Large intestine (tissue), 3 donors: Measurements from ENCODE around the gene EBF3. TPM values are rescaled to one million over a fixed set of nuclear protein-coding genes. Genes with fewer than 3 reads are reported as not detected.

Source experiments
- DNase-seq, 2 donors: peaks; one replicate each; pipeline versions ENCODE4 v3.0.0 to v3.0.0-alpha.2; 2013
- H3K27ac ChIP-seq: one replicate; pipeline ENCODE4 v1.5.1; 2013; ENCODE audit warnings: low read length
- H3K27me3 ChIP-seq: 2 replicates; pipeline ENCODE4 v1.6.1; 2013; ENCODE audit warnings: low read length; ENCODE audit not compliant: control insufficient read depth, insufficient read depth
- H3K36me3 ChIP-seq: 2 replicates; pipeline ENCODE4 v1.6.1; 2013; ENCODE audit warnings: low read length; ENCODE audit not compliant: control insufficient read depth, insufficient read depth
- H3K4me1 ChIP-seq: one replicate; pipeline ENCODE4 v1.6.1; 2013; ENCODE audit warnings: low read length; ENCODE audit not compliant: control insufficient read depth, insufficient read depth
- H3K4me3 ChIP-seq: one replicate; pipeline ENCODE4 v1.5.1; 2013; ENCODE audit warnings: low read length
- H3K9me3 ChIP-seq: one replicate; pipeline ENCODE4 v1.6.1; 2013; ENCODE audit warnings: mild to moderate bottlenecking, low read depth, low read length, moderate library complexity; ENCODE audit not compliant: control insufficient read depth
- WGBS: methylation state at CpG from one replicate; pipeline ENCODE4 v1.1.5; 2013; ENCODE audit warnings: low lambda C conversion rate; ENCODE audit not compliant: insufficient coverage; 5-methylcytosine and 5-hydroxymethylcytosine counted together
- polyA plus RNA-seq: library from polyadenylated mRNA; unstranded; fragments of 120-200 nt; gene quantifications from one replicate; pipeline ENCODE4 v1.2.1, GENCODE V29; 2013

Gene EBF3
- polyA plus RNA-seq, 1 donor: 7.5 TPM

DNA sequence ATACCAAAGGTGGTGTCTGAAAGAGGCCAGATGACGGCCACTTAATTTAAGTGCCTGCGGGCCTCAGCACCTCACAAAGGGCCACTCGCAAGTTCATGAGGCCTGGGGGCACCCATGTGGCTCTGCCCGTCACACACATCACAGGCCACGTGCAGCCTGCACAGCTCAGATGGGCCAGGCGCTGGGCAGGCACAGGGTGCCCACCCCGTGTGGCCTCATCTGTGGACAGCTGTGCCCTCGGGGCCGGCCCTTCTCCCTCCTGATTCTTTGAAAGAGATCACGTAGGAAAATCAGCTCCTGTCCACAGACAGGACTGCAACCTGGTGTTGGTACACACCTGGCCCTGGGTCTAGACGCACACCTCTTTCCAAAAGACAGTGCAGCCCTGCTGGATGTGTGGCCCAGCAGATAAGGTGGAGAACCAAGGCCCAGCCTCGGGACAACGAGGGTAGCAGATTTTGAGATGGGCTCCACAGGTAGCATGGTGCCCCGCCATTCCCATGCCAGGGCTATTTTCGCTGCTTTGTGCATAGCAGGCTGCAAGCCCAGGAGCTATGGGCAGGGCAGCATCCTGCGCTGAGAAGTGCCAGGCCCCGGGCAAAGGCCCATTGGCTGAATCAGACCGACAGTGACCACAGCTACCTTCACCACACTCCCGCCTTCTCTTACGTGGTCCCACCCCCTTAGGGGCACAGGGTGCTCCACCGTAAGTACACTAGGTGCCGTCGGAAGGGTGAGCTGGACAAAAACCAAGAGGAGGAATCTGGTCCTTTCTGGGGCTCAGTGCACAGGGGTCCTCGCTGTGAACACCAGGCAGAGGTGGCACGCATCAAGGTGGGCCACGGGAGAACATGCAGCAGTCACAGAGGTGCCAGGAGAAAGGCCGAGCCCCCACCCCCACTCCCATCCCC is 124.5 kb downstream of the EBF3 start:
- Histone ChIP-seq H3K27ac (no peak overlapping the region), H3K4me3 (no peak overlapping the region), H3K27me3 (no peaks in the 10 kb centered on the region), H3K4me1 (no peaks in the 10 kb centered on the region), H3K36me3 (no peaks in the 10 kb centered on the region), H3K9me3 (peaks cover 3% of the 10 kb centered on the region)
- DNase-seq: no peak
- WGBS: no CpG with 5 or more reads among the region's 27 CpGs

DNA sequence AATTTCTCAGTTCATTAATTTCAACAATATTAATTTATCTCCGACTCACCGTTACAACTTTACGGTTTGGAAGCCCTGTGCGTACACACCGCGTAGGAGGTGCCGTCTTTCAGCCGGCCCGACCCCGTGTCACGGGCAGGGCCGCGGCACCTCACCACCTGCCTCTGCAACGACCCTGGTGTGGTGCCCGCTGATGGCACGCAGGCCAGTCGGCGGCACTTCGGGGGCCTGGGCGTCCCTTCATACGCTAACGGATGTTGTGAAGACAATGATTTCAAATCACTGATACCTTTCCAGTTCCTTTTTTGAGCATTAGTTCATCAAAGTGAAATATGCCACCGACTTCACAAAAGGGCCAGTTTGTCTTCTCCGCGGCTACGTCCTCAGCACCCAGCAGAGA is 125.3 kb downstream of the EBF3 start:
- DNase-seq: no peak
- Histone ChIP-seq H3K36me3 (no peaks in the 10 kb centered on the region), H3K27me3 (no peaks in the 10 kb centered on the region), H3K4me3 (no peak overlapping the region), H3K27ac (no peak overlapping the region), H3K4me1 (no peaks in the 10 kb centered on the region), H3K9me3 (peaks cover 3% of the 10 kb centered on the region)
- no CpG with 5 or more reads among the region's 26 CpGs for WGBS

DNA sequence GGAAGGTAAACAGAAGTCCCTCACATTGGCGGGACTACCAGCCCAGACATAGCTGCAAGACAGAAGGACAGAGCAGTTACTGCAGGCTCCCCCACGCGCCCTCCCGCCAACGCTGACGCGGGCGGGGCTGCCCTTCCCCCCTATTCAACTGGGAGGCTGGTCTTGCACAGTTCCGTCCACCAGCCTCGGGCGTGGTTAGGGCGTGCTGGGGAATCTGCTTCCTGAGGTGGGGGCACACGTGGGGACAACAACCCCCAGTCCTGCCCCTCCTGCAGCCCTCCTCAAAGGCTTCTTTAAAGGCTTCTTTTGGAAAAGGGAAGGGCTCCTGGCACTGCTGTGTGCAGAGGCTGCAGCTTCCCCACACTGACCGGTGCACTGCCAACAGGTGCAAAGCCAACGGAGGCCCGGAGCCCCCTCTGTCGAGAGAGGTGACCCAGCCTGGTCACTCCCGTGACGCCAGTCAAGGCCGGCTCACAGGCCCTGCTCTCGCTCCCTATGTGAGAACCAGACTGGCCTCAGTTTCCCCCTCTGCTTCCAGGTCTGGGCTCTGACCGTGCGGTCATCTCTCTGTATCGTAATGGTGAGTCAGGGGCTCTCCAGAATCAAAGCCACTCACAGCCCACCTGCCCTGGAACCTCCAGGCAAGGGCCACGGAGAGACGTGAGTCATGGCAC is 126.0 kb downstream of the EBF3 start:
- WGBS: no CpG with 5 or more reads among the region's 26 CpGs
- no peaks in the 10 kb centered on the region for H3K4me1 ChIP-seq

DNA sequence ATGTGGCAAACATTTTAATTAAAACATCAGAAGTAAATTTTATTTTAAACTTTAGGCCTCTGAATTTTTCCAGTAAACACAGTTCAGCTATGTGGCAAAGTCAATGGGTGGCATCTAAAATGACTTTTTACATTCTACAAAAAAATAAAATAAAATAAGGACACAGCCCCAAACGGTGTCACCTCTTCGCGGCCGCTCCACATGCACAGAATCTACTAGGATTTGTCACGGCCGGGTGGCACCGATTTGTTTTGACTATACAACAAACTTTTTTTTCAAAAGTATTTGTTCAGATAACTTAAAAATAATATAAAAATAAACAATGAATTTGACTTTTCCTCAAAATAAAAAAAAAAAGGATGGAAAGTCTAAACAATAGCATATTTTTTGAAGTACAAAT is 127.8 kb downstream of the EBF3 start:
- WGBS: no CpG with 5 or more reads among the region's 7 CpGs
- H3K36me3 ChIP-seq: no peaks in the 10 kb centered on the region
- no peaks in the 10 kb centered on the region for H3K27me3 ChIP-seq
- no peak overlapping the region for H3K4me3 ChIP-seq
- H3K9me3 ChIP-seq: no peaks in the 10 kb centered on the region
- DNase-seq: no peak
- H3K27ac ChIP-seq: no peak overlapping the region
- H3K4me1 ChIP-seq: no peaks in the 10 kb centered on the region

More for the DNA sequence above, 126.0 kb downstream of the EBF3 start:
- Histone ChIP-seq H3K36me3 (no peaks in the 10 kb centered on the region), H3K9me3 (peaks cover 3% of the 10 kb centered on the region), H3K27me3 (no peaks in the 10 kb centered on the region), H3K27ac (no peak overlapping the region), H3K4me3 (no peak overlapping the region)
- no peak for DNase-seq

DNA sequence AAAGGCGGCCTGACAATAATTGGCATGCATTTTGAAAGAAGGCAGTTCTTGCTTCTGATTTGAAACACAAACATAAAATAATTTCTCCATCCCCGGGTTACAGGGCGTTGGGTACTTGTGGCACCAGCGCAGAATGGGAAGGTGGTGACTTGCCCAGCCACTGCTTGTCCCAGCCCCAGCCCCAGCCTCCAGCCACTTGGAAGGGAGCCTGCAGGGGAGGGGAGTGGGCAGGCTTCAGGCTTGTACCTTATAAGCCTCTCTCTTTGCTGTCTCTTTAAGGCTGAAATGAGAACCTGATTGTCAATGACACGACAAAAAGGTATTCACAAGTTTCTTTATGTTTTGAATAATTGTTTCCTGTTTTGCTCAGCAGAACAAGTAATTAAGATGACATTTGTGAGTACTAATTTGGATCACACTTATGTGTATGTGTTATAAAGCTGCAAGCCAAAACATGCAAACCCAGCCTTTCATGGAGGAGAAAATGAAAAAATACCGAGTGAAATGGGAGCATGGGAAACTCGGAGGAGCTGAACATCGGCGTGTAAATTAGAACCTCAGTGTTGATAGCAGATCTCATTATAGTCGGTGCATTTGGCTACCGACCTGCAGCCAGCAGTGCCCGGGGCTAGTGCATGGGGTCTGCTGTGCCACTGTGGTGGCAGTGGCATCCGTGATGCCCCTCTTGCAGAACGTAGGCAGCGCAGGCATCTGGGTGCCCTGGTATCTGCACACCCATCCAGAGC is 129.9 kb downstream of the EBF3 start:
- no peak for DNase-seq
- no peak overlapping the region for H3K27ac ChIP-seq
- no peaks in the 10 kb centered on the region for H3K9me3 ChIP-seq
- no peaks in the 10 kb centered on the region for H3K27me3 ChIP-seq
- 45% methylated on average over 2 of the region's 15 CpGs for WGBS
- H3K36me3 ChIP-seq: no peaks in the 10 kb centered on the region
- H3K4me1 ChIP-seq: no peaks in the 10 kb centered on the region
- H3K4me3 ChIP-seq: no peak overlapping the region

DNA sequence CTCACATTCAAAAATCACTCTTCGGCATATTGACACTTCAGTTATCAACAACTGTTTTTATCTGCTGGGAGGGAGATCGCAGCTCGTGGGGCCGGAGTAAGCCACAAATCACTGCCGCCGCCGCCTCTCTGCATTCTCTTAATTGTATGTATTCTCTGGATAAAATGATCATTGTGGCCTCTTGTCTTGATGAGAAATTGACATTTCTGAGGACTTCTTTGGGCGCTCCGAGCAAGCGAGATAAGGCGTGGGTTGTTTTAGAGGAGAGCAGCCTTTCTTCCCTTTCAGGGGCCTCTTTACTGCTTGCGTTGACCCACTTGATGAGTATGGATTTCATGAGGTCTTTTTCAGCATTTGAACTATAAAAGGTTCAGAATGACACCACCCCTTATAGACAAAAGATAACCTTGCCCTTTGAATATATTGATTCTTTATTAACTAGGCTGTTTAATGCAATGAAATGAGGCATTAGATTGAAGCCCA is 130.6 kb downstream of the EBF3 start:
- Histone ChIP-seq H3K27me3 (no peaks in the 10 kb centered on the region), H3K27ac (no peak overlapping the region), H3K4me1 (no peaks in the 10 kb centered on the region), H3K36me3 (no peaks in the 10 kb centered on the region), H3K9me3 (no peaks in the 10 kb centered on the region), H3K4me3 (no peak overlapping the region)
- DNase-seq: no peak
- WGBS: no CpG with 5 or more reads among the region's 12 CpGs

DNA sequence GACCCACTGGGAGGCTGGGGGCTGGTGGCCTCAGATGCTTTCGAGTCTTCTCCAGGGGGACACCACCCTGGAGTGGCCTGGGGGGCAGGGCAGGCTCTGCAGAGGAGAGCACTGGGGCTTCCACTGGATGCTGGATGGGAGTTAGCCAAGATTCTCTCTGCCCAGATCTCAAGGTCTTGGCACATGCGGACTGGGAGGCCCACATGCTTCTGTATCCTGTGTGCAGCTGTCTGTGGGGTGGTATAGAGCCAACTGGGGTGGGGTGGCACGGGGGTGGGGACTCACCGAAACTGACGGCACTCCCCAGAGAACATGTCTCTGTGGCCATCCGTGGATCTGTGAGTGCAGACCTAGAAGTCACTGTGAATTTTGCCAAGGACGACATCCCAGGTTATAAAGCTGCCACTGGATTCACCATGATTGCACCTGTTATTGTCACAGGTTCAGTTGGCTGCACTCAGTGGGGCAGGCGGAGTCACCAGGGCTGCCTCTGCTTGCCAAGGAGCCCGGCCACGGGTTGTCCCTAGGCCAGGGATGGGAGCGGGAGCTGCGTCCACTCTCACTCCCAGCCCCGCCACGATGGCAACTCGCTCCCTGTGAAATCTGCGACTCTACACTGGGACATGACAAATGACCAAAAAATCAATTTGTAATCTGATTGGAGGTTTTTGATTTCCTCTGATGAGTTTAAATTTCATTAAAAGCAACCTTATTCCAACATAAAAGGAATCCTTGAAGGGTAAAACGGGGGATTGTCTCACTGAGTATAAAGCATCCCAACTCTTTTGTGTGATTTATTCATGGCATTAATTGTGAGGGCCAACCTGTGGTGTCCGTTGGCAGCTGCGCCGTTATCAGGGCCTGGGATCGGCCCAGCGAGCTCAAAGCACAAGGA is 131.3 kb downstream of the EBF3 start:
- no peak for DNase-seq
- Histone ChIP-seq H3K9me3 (no peaks in the 10 kb centered on the region), H3K27me3 (no peaks in the 10 kb centered on the region), H3K27ac (no peak overlapping the region), H3K4me3 (no peak overlapping the region), H3K36me3 (no peaks in the 10 kb centered on the region), H3K4me1 (no peaks in the 10 kb centered on the region)
- 100% methylated on average over 1 of the region's 22 CpGs for WGBS

DNA sequence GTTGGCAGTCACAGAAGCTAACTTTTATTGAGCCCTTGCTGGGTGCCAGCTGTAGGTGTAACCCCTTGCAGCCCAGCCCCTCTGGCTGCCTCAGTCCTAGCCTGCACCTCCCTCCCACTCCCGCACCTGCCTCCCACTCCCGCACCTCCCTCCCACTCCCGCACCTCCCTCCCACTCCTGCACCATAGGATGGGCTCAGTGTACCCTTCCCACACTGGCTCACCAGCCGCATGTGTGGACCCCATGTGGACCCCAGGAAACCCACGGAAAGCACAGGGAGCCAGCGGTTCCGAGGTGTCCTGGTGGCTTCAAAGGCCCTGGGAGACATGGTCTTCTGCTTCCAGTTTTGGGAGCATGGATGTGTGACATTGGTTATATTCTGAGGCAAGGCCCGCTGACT is 132.9 kb downstream of the EBF3 start:
- no peaks in the 10 kb centered on the region for H3K9me3 ChIP-seq
- WGBS: no CpG with 5 or more reads among the region's 8 CpGs
- DNase-seq: no peak

GRCh38 chr10:129825826-129826225 is 138.2 kb downstream of the EBF3 start:
- H3K9me3 ChIP-seq: no peaks in the 10 kb centered on the region
- no peaks in the 10 kb centered on the region for H3K4me1 ChIP-seq
- DNase-seq: no peak
- WGBS: no CpG with 5 or more reads among the region's 3 CpGs
- no peaks in the 10 kb centered on the region for H3K36me3 ChIP-seq
- no peaks in the 10 kb centered on the region for H3K27me3 ChIP-seq
- H3K27ac ChIP-seq: no peak overlapping the region
- no peak overlapping the region for H3K4me3 ChIP-seq

More for the DNA sequence above, 132.9 kb downstream of the EBF3 start:
- no peaks in the 10 kb centered on the region for H3K4me1 ChIP-seq
- H3K4me3 ChIP-seq: no peak overlapping the region
- no peaks in the 10 kb centered on the region for H3K36me3 ChIP-seq
- no peak overlapping the region for H3K27ac ChIP-seq
- H3K27me3 ChIP-seq: no peaks in the 10 kb centered on the region
